Trophoblast cell (in vitro differentiated cells and primary cell): ENCODE data around the gene VWA3A.
"Not testable (repeated sequence)": the region's sequence is repeated elsewhere in the genome, so short reads cannot be mapped to it uniquely, and the experiment has no call there.

Experiments used
- DNase-seq, 2 donors: peaks; one replicate each; pipeline ENCODE4 v3.0.0-alpha.2; 2016
- H2AFZ ChIP-seq: 2 replicates; pipeline ENCODE4 v1.6.1; 2013; ENCODE audit warnings: low read length, moderate library complexity, mild to moderate bottlenecking; ENCODE audit not compliant: insufficient read depth, poor library complexity
- H2AK5ac ChIP-seq: 2 replicates; pipeline ENCODE4 v1.6.1; 2013; ENCODE audit warnings: mild to moderate bottlenecking, low read length
- H2BK120ac ChIP-seq: 2 replicates; pipeline ENCODE4 v1.6.1; 2013; ENCODE audit warnings: low read length, mild to moderate bottlenecking, moderate library complexity; ENCODE audit not compliant: insufficient read depth, poor library complexity
- H2BK12ac ChIP-seq: 2 replicates; pipeline ENCODE4 v1.6.1; 2013; ENCODE audit warnings: mild to moderate bottlenecking, low read length, moderate library complexity
- H2BK5ac ChIP-seq: 2 replicates; pipeline ENCODE4 v1.6.1; 2013; ENCODE audit warnings: low read length, low read depth, moderate library complexity, mild to moderate bottlenecking; ENCODE audit not compliant: poor library complexity
- H3K14ac ChIP-seq: 2 replicates; pipeline ENCODE4 v1.6.1; 2013; ENCODE audit warnings: mild to moderate bottlenecking, low read length
- H3K18ac ChIP-seq: 2 replicates; pipeline ENCODE4 v1.6.1; 2013; ENCODE audit warnings: mild to moderate bottlenecking, low read length
- H3K23ac ChIP-seq: 2 replicates; pipeline ENCODE4 v1.6.1; 2013; ENCODE audit warnings: low read length
- H3K27ac ChIP-seq: 2 replicates; pipeline ENCODE4 v1.5.1; 2013; ENCODE audit warnings: low read depth, mild to moderate bottlenecking, inconsistent platforms, low read length, moderate library complexity
- H3K27me3 ChIP-seq: 2 replicates; pipeline ENCODE4 v1.6.1; 2013; ENCODE audit warnings: inconsistent platforms, mild to moderate bottlenecking, low read length, moderate library complexity; ENCODE audit not compliant: insufficient read depth
- H3K36me3 ChIP-seq, 2 experiments: 1 replicate in 1 of 2; 2 replicates in 1 of 2; pipeline ENCODE4 v1.6.1; 2013; ENCODE audit warnings: low read length in 2 of 2, mild to moderate bottlenecking in 2 of 2, moderate library complexity in 1 of 2; ENCODE audit not compliant: insufficient read depth in 2 of 2, control insufficient read depth in 1 of 2
- H3K4ac ChIP-seq: 2 replicates; pipeline ENCODE4 v1.6.1; 2013; ENCODE audit warnings: low read depth, mild to moderate bottlenecking, low read length, moderate library complexity
- H3K4me1 ChIP-seq, 2 experiments: 1 replicate in 1 of 2; 2 replicates in 1 of 2; pipeline ENCODE4 v1.6.1; 2013; ENCODE audit warnings: low read length in 2 of 2, mild to moderate bottlenecking in 2 of 2, moderate library complexity in 1 of 2; ENCODE audit not compliant: insufficient read depth in 2 of 2, control insufficient read depth in 1 of 2
- H3K4me2 ChIP-seq: 2 replicates; pipeline ENCODE4 v1.6.1; 2013; ENCODE audit warnings: inconsistent platforms, mild to moderate bottlenecking, low read length, moderate library complexity
- H3K4me3 ChIP-seq: 2 replicates; pipeline ENCODE4 v1.5.1; 2013; ENCODE audit warnings: mild to moderate bottlenecking, low read depth, low read length, inconsistent platforms
- H3K79me1 ChIP-seq: one replicate; pipeline ENCODE4 v1.6.1; 2013; ENCODE audit warnings: low read length
- H3K79me2 ChIP-seq: 2 replicates; pipeline ENCODE4 v1.6.1; 2013; ENCODE audit warnings: low read length, mild to moderate bottlenecking; ENCODE audit not compliant: control insufficient read depth, insufficient read depth, poor library complexity
- H3K9ac ChIP-seq: 2 replicates; pipeline ENCODE4 v1.6.1; 2013; ENCODE audit warnings: mild to moderate bottlenecking, low read length
- H3K9me3 ChIP-seq: 2 replicates; pipeline ENCODE4 v1.6.1; 2013; ENCODE audit warnings: low read depth, mild to moderate bottlenecking, control low read depth, inconsistent platforms, low read length; ENCODE audit not compliant: insufficient read depth
- H4K12ac ChIP-seq: 2 replicates; pipeline ENCODE4 v1.6.1; 2013; ENCODE audit warnings: low read depth, mild to moderate bottlenecking, low read length, moderate library complexity
- H4K8ac ChIP-seq: 2 replicates; pipeline ENCODE4 v1.6.1; 2013; ENCODE audit warnings: low read depth, mild to moderate bottlenecking, low read length, moderate library complexity
- H4K91ac ChIP-seq: one replicate; pipeline ENCODE4 v1.6.1; 2013; ENCODE audit warnings: low read depth, mild to moderate bottlenecking, low read length, moderate library complexity
- WGBS: extraction: QIAGEN DNeasy Blood & Tissue Kit; methylation state at CpG from one replicate; pipeline ENCODE4 v1.1.7; 2013; ENCODE audit warnings: missing lambda C conversion rate; ENCODE audit not compliant: insufficient read length, insufficient coverage; ENCODE audit errors: extremely low coverage; 5-methylcytosine and 5-hydroxymethylcytosine counted together

Gene VWA3A

GRCh38 chr16:22153078-22153477 lies 60.7 kb downstream of the VWA3A start:
- not testable (repeated sequence) for H3K4me1 ChIP-seq, H2BK5ac ChIP-seq, H3K18ac ChIP-seq, H4K8ac ChIP-seq, H3K4me3 ChIP-seq, H3K4me2 ChIP-seq, H4K12ac ChIP-seq, H3K79me1 ChIP-seq, H3K14ac ChIP-seq, H2BK12ac ChIP-seq, H2BK120ac ChIP-seq, H2AK5ac ChIP-seq, H3K9me3 ChIP-seq, H3K9ac ChIP-seq, H4K91ac ChIP-seq, H3K27me3 ChIP-seq, H3K4ac ChIP-seq, H3K27ac ChIP-seq, H3K79me2 ChIP-seq, H3K36me3 ChIP-seq, H2AFZ ChIP-seq, H3K23ac ChIP-seq
- WGBS = no CpG with 5 or more reads among the region's 7 CpGs
- peak; percentile 50 to 57 for DNase-seq

GRCh38 chr16:22161401-22161800 lies 69.1 kb downstream of the VWA3A start:
- peaks cover 3% of the 10 kb centered on the region for H3K27me3 ChIP-seq
- H3K9me3 ChIP-seq = peaks cover 2% of the 10 kb centered on the region
- H3K9ac ChIP-seq = no peak overlapping the region

GRCh38 chr16:22161999-22162655 lies 69.8 kb downstream of the VWA3A start, which contains the start of gene SDR42E2:
TSS of gene SDR42E2 (plus strand) at chr16:22162506. CDS start at chr16:22165583, 3,077 bp downstream.
- no peak within 1 kb of the TSS for H3K23ac ChIP-seq
- H3K27ac ChIP-seq = no peak within 1 kb of the TSS
- H3K36me3 ChIP-seq = no peaks in the 10 kb centered on the region
- H3K4me1 ChIP-seq = peaks cover 0 to 3% of the 10 kb centered on the region in 2 experiments
- no peak within 1 kb of the TSS for H3K18ac ChIP-seq
- DNase-seq = peak; percentile 24 to 50
- no peak within 1 kb of the TSS for H2BK120ac ChIP-seq
- no peak within 1 kb of the TSS for H2AK5ac ChIP-seq
- no CpG with 5 or more reads among the region's 40 CpGs for WGBS
- no peak within 1 kb of the TSS for H3K14ac ChIP-seq
- peak within 1 kb of the TSS; percentile 76 for H3K4me2 ChIP-seq
- H3K79me1 ChIP-seq = no peaks in the 10 kb centered on the region
- H4K8ac ChIP-seq = no peak within 1 kb of the TSS
- no peak within 1 kb of the TSS for H4K91ac ChIP-seq
- H3K27me3 ChIP-seq = peaks cover 3% of the 10 kb centered on the region
- peak within 1 kb of the TSS; percentile 35 for H2AFZ ChIP-seq
- H2BK5ac ChIP-seq = no peak within 1 kb of the TSS
- H4K12ac ChIP-seq = no peak within 1 kb of the TSS
- no peak within 1 kb of the TSS for H3K4ac ChIP-seq
- no peaks in the 10 kb centered on the region for H3K79me2 ChIP-seq
- H2BK12ac ChIP-seq = no peak within 1 kb of the TSS
- H3K9ac ChIP-seq = no peak within 1 kb of the TSS
- H3K4me3 ChIP-seq = no peak within 1 kb of the TSS
- peaks cover 5% of the 10 kb centered on the region for H3K9me3 ChIP-seq

More at GRCh38 chr16:22161401-22161800, 69.1 kb downstream of the VWA3A start:
- H4K12ac ChIP-seq = no peak overlapping the region
- no peaks in the 10 kb centered on the region for H3K36me3 ChIP-seq
- H3K79me1 ChIP-seq = no peaks in the 10 kb centered on the region
- no peak overlapping the region for H3K4ac ChIP-seq
- no peak for DNase-seq
- H2BK12ac ChIP-seq = no peak overlapping the region
- H2AFZ ChIP-seq = no peak overlapping the region
- H3K18ac ChIP-seq = no peak overlapping the region
- H2AK5ac ChIP-seq = no peak overlapping the region
- no peak overlapping the region for H3K4me2 ChIP-seq
- no peak overlapping the region for H3K23ac ChIP-seq
- H3K79me2 ChIP-seq = no peaks in the 10 kb centered on the region
- H3K4me1 ChIP-seq = peaks cover 0 to 3% of the 10 kb centered on the region in 2 experiments
- no peak overlapping the region for H3K4me3 ChIP-seq
- no peak overlapping the region for H4K91ac ChIP-seq
- H2BK5ac ChIP-seq = no peak overlapping the region
- no peak overlapping the region for H2BK120ac ChIP-seq
- H3K27ac ChIP-seq = no peak overlapping the region
- no peak overlapping the region for H3K14ac ChIP-seq
- H4K8ac ChIP-seq = no peak overlapping the region

- Histone ChIP-seq H3K4ac (no peak overlapping the region), H3K4me3 (no peak overlapping the region), H3K36me3 (no peaks in the 10 kb centered on the region), H3K4me2 (peak overlapping the region; percentile 76), H3K27ac (no peak overlapping the region), H2AK5ac (no peak overlapping the region), H4K12ac (no peak overlapping the region), H2BK5ac (no peak overlapping the region), H4K91ac (no peak overlapping the region), H4K8ac (no peak overlapping the region), H3K14ac (no peak overlapping the region), H2BK12ac (no peak overlapping the region), H3K18ac (no peak overlapping the region), H3K4me1 (peaks cover 0 to 3% of the 10 kb centered on the region in 2 experiments), H3K9me3 (peaks cover 5% of the 10 kb centered on the region), H3K23ac (no peak overlapping the region), H3K9ac (no peak overlapping the region), H3K79me2 (no peaks in the 10 kb centered on the region), H2AFZ (peak overlapping the region; percentile 35), H2BK120ac (no peak overlapping the region), H3K79me1 (no peaks in the 10 kb centered on the region), H3K27me3 (peaks cover 3% of the 10 kb centered on the region)
- no peak for DNase-seq
- WGBS = no CpG with 5 or more reads among the region's 14 CpGs
Observed at GRCh38 chr16:22162656-22163009, 70.3 kb downstream of the VWA3A start.
